IPS-NIHi7 (cell line): ENCODE measurements around the gene LDLRAD3.
"Not testable (repeated sequence)": the region's sequence is repeated elsewhere in the genome, so short reads cannot be mapped to it uniquely, and the experiment has no call there.

Source experiments
- DNase-seq: peaks from one replicate; pipeline ENCODE4 v3.0.0; 2012; ENCODE audit warnings: mixed read lengths; ENCODE audit errors: extremely low spot score

LDLRAD3 gene

DNA sequence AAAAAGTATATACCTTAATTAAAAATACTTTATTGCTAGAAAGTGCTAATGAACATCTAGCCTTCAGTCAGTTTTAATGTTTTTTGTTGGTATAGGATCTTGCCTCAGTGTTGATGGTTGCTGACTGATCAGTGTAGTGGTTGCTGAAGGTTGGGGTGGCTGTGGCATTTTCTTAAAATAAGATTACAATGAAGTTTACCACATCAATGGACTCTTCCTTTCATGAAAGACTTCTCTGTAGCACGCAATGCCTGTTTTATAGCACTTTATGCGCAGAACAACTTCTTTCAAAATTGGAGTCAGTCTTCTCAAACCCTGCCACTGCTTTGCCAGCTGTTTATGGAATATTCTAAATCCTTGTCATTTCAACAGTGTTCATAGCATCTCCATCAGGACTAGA, 50.6 kb downstream of the LDLRAD3 start:
- DNase-seq = no peak

GRCh38 chr11:35995681-35996271, 51.9 kb downstream of the LDLRAD3 start:
- no peak for DNase-seq

DNA sequence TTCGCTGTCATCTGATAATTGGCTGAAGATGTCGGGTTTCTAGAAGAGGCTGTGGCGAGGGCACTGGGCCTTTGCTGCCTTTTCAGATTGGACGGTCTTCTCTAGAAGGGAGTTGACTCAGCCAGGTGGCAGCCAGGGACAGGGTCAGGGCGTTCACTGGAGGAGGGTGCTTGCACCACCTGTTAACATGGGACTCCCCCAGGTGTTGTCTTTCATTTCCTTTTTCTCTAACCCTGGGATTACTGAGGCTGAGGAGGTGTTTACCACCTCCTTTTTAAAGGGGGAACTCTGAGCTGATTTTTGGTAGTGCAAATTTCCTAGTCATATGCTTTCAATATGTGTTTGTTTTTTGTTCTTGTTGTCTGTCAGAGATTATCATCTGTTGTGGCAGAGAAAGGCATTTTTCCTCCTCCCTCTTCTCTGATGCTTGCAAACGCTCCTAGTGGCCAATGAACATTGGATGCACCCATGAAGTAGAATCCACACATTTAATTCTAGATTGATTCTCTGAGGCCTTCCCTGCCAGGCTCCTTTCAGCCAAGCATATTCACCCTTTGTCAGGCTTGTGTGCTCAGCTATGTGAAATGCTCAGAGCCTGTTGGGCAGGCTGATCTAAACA, 54.1 kb downstream of the LDLRAD3 start:
- DNase-seq = no peak

- DNase-seq = no peak
Observed at GRCh38 chr11:35998634-35999033, 54.8 kb downstream of the LDLRAD3 start.

- no peak for DNase-seq
Observed at GRCh38 chr11:36000616-36001190, 56.8 kb downstream of the LDLRAD3 start.

DNA sequence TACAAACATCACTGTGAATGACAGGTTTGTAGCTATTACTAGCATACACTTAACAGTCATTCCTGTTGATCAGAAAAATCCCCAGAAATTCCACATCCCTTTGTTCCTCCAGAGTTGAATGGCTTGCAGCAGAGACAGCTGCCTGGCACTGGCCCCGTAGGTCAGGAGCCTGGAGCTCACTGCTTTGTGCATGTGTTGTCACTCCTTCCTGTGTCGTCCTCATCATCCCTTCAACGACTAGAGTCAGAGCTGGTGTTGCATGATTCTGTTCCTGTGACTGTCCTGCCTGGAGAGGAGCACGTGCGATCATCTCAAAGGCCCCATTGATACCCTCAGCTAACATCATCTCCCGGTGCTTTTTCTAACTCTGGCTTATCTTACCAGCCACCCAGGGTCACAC, 58.3 kb downstream of the LDLRAD3 start:
- no peak for DNase-seq

DNA sequence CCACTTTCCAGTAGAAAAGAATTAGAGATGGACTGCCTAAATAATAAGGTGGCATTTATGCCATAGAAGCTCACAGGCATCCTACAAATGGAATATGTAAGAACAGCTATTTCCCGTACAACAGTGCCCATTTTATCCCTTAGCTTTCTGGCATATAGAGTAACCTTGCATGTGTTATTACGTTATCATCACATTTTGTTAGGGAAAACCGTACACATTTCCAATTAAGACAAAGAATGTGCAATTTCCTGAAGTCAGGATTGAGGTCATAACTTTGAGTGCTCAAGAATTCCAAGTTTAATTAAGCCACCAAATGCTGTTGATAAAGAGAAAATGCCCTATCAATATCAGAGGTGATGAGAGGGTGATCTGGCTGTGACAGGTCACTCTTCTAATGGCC, 58.9 kb downstream of the LDLRAD3 start:
- DNase-seq = no peak

DNA sequence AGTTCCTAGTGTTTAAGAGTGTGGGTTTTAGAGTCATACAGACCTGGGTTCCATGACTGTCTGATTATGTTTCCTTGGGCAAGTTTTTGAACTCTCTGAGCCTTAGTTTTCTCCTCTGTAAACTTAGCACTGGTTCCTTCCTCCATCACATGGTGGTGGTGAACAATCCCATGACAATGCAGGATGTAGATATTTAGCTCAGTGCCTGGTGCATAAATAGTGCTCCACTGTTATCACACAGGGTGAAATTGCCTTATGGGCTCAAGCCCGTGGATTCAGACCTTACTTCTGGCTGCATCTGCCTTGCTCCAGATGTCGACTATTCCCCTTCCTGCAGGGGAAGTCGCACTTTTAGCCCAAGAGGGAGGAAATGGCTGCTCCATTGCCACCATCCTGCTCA, 62.7 kb downstream of the LDLRAD3 start:
- no peak for DNase-seq

DNA sequence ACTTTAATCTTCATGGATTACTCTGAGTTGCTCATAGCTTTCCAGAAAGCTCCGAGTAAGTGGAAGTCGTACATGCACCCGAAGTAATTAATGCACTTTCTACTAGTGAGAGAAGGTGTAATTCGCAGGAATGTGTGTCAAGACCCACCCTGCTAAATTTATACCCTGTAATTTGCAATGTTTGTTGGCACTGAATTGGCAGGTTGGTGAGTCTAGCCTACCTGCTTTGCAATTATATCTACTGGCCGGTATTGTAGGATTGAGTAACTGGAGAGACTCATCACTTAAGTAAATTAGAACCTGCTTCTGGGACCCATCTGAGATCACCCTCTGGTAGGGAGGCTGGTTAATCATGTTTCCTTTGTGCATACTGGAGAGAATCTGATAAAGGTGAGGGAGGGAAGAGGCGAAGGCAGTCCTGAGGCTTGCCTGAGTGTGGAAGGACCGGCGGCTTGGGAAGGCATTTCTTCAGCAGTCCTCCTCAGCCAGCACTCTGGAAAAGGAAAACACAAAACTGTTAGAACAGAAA, 63.3 kb downstream of the LDLRAD3 start:
- DNase-seq = no peak

DNA sequence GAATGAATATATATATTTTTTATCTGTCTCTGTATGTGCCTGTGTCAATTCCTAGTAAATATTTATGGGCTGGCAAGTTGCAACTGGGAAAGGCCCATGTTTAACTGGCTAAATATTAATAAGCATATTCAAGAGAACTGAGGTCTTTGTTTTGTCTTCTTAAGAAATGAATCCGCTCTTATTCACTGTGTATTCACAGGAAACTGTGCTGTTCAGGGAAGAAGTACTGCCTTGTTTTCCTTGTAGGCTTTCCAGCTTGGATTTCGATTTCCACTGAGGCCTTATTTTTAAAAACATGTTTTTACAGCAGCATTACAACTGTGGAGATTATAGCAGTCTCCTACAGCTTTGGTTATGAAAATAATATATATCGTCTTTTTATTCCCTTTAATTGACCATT, 64.7 kb downstream of the LDLRAD3 start:
- DNase-seq = no peak

GRCh38 chr11:36009473-36009872, 65.6 kb downstream of the LDLRAD3 start:
- DNase-seq = no peak

- DNase-seq = no peak
Observed at GRCh38 chr11:36010010-36010740, 66.3 kb downstream of the LDLRAD3 start.

DNA sequence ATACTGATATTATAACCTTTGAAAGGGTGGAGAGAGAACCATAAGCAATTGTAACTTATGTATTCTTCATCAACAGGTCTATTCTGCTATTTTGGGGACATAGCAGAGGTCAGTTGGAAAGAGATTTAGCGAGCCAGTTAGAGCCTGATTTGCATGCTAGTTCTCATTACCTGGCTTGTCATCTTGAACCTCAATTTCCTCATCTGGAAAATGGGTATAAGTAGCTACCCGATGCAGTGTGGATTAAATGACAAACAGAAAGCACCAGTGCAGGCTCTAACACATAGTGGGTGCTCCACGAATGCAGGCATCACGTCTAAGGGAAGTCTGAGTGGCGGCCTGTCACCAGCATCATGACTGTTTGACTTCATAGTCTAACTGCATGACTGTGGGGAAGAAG, 67.7 kb downstream of the LDLRAD3 start:
- no peak for DNase-seq

- no peak for DNase-seq
Observed at GRCh38 chr11:36012455-36012854, 68.6 kb downstream of the LDLRAD3 start.

DNA sequence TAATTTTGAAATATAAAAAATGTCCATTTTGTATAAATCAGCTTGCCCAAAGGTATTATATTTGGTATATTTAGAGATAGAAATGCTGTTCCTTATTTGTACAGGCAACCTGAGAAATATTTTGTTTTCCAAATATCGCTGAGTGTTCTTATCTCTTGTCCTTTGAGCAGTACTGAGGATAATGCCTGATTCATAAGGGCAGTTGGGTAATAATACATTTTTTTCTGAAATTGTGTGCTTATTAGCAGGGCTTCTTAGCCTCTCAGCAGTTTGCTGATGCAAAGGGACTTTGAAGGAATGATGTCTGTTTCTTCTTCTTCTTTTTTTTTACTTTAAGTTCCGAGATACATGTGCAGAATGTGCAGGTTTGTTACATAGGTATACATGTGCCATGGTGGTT, 69.1 kb downstream of the LDLRAD3 start:
- DNase-seq = no peak

DNA sequence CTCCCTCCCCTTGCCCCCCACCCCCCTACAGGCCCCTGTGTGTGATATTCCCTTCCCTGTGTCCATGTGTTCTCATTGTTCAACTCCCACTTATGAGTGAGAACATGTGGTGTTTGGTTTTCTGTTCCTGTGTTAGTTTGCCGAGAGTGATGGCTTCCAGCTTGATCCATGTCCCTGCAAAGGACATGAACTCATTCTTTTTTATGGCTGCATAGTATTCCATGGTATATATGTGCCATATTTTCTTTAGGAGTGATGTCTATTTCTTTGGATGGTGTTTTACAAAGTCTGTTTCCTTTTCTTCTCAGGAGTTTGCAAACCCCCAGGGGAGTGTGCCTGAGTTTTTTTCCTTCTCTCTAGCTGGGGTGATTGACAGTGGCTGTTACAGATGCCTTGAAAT, 69.6 kb downstream of the LDLRAD3 start:
- DNase-seq = not testable (repeated sequence)

GRCh38 chr11:36013950-36014897, 70.4 kb downstream of the LDLRAD3 start:
- no peak for DNase-seq

- no peak for DNase-seq
Observed at GRCh38 chr11:36014898-36015665, 71.2 kb downstream of the LDLRAD3 start.

GRCh38 chr11:36015799-36016198, 71.9 kb downstream of the LDLRAD3 start:
- DNase-seq = no peak

GRCh38 chr11:36016263-36016662, 72.4 kb downstream of the LDLRAD3 start:
- no peak for DNase-seq

DNA sequence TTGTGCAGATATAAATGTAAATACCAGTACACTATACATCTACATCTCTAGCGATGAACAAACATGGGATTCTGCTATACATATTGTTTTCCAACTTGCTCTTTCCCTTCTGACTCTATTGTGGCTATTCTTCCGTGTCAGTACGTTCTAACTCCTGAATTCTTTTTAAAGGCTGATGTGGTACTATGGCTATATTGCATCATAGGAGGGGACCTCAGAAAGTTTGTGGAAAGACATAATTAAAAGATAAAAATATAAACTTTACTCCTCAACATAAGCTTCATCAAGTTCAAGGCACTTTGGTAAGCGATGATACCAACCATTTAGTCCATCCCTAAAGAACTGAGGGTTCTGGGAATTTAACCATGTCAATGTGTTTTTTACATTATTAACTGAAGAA, 72.8 kb downstream of the LDLRAD3 start:
- no peak for DNase-seq
